ENCODE results near the gene ANO6. TPM values are rescaled to one million over a fixed set of nuclear protein-coding genes. Genes with fewer than 3 reads are reported as not detected.

ANO6 gene
- total and polyA plus RNA-seq, 2 of the 4 experiments (the other 2 are of a cell fraction) = 21.6 to 41.0 TPM

DNA sequence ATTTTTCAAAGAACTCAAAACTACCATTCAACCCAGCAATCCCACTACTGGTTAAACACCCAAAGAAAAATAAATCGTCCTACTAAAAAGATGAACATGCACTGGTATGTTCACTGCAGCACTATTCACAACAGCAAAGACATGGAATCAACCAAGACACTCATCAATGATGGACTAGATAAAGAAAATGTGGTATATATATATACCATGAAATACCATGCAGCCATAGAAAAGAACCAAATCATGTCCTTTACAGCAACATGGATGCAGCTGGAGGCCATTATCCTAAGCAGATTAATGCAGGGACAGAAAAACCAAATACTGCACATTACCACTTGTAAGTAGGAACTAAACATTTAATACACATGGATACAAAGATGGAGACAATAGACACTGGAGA lies 3.8 kb upstream of the ANO6 start:
- POLR2A ChIA-PET (ENCODE audit: unreplicated experiment) = no interaction called here
- Histone ChIP-seq H3K23ac (ENCODE audit: low read depth, low read length) (no peak overlapping the region), H3K4me1 (ENCODE audit: control insufficient read depth, insufficient read depth, low read length) (0 out of 2 replicates have a peak, but pooled peaks cover 2% of the 10 kb centered on the region), H2BK20ac (ENCODE audit: low read depth, low read length) (no peak overlapping the region), H3K79me1 (ENCODE audit: low read depth in 1 of 2, low read length in 2 of 2) (peaks cover 3 to 4% of the 10 kb centered on the region in 2 experiments; a peak in 2 of 4 replicates), H4K91ac (ENCODE audit: insufficient read depth, low read depth, low read length) (no peak overlapping the region), H2BK5ac (ENCODE audit: low read depth, low read length, poor library complexity, severe bottlenecking) (no peak overlapping the region), H3K4ac (ENCODE audit: low read depth, low read length) (no peak overlapping the region), H3K14ac (replicated peaks; ENCODE audit: low read depth, low read length) (no peak overlapping the region), H3K18ac (ENCODE audit: low read depth, low read length) (no peak overlapping the region), H3K9me1 (ENCODE audit: insufficient read depth, low read length) (peaks cover 3% of the 10 kb centered on the region), H2AFZ (replicated peaks; ENCODE audit: low read length, poor library complexity) (no peak overlapping the region), H4K20me1 (ENCODE audit: insufficient read depth, low read length) (0 out of 2 replicates have a peak, but pooled peaks cover 3% of the 10 kb centered on the region), H2BK120ac (ENCODE audit: low read depth, low read length) (no peak overlapping the region), H4K5ac (ENCODE audit: low read depth, low read length) (no peak overlapping the region), H3K9ac (ENCODE audit: low read depth, low read length) (no peak overlapping the region), H3K27ac (ENCODE audit: insufficient read depth, low read length) (no peak overlapping the region), H2BK15ac (ENCODE audit: low read depth, low read length) (no peak overlapping the region), H3K4me3 (ENCODE audit: insufficient read depth, low read depth, low read length) (no peak overlapping the region), H2AK9ac (replicated peaks; ENCODE audit: low read depth, low read length, poor library complexity) (no peak overlapping the region), H3K27me3 (ENCODE audit: control insufficient read depth, insufficient read depth, low read length) (no peaks in the 10 kb centered on the region), H3K36me3 (ENCODE audit: control insufficient read depth, insufficient read depth, low read length) (no peaks in the 10 kb centered on the region), H3K4me2 (ENCODE audit: low read depth, low read length) (no peak overlapping the region), H2AK5ac (ENCODE audit: low read depth, low read length) (no peak overlapping the region), H3K56ac (ENCODE audit: extremely low read depth, insufficient read depth, low read length) (no peak overlapping the region), H4K8ac (ENCODE audit: low read depth in 2 of 2, low read length in 2 of 2) (no peak overlapping the region), H3K9me3 (ENCODE audit: control insufficient read depth, insufficient read depth, low read length) (no peaks in the 10 kb centered on the region)
- BruUV-seq (replicated peaks) = no TSS peak
- no peak for DNase-seq
- no peak for TF ChIP-seq RCOR1 (IDR thresholded peaks at IDR 0.05; ENCODE audit: insufficient replicate concordance, low read length)
- TF ChIP-seq FOS (IDR thresholded peaks at IDR 0.05; ENCODE audit: low read depth, low read length) = no peak
- TF ChIP-seq POLR2A (IDR thresholded peaks at IDR 0.05; ENCODE audit: low read depth, low read length) = no peak
- TF ChIP-seq CHD1 (IDR thresholded peaks at IDR 0.05; ENCODE audit: low read depth, low read length) = no peak
- TF ChIP-seq, protein P1, sequence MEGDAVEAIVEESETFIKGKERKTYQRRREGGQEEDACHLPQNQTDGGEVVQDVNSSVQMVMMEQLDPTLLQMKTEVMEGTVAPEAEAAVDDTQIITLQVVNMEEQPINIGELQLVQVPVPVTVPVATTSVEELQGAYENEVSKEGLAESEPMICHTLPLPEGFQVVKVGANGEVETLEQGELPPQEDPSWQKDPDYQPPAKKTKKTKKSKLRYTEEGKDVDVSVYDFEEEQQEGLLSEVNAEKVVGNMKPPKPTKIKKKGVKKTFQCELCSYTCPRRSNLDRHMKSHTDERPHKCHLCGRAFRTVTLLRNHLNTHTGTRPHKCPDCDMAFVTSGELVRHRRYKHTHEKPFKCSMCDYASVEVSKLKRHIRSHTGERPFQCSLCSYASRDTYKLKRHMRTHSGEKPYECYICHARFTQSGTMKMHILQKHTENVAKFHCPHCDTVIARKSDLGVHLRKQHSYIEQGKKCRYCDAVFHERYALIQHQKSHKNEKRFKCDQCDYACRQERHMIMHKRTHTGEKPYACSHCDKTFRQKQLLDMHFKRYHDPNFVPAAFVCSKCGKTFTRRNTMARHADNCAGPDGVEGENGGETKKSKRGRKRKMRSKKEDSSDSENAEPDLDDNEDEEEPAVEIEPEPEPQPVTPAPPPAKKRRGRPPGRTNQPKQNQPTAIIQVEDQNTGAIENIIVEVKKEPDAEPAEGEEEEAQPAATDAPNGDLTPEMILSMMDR (conservative IDR thresholded peaks at IDR 0.05; ENCODE audit: low read depth, low read length) = no peak
- no peak for TF ChIP-seq MXI1 (IDR thresholded peaks at IDR 0.05; ENCODE audit: borderline replicate concordance, low read depth, low read length)
- no peak for TF ChIP-seq NFE2L2 (IDR thresholded peaks at IDR 0.05; ENCODE audit: low read depth, low read length)
- TF ChIP-seq, protein P2, sequence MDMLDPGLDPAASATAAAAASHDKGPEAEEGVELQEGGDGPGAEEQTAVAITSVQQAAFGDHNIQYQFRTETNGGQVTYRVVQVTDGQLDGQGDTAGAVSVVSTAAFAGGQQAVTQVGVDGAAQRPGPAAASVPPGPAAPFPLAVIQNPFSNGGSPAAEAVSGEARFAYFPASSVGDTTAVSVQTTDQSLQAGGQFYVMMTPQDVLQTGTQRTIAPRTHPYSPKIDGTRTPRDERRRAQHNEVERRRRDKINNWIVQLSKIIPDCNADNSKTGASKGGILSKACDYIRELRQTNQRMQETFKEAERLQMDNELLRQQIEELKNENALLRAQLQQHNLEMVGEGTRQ (IDR thresholded peaks at IDR 0.05; ENCODE audit: low read depth, low read length) = no peak
- TF ChIP-seq RFX5 (IDR thresholded peaks at IDR 0.05; ENCODE audit: low read depth, low read length) = no peak
- TF ChIP-seq, protein P3, sequence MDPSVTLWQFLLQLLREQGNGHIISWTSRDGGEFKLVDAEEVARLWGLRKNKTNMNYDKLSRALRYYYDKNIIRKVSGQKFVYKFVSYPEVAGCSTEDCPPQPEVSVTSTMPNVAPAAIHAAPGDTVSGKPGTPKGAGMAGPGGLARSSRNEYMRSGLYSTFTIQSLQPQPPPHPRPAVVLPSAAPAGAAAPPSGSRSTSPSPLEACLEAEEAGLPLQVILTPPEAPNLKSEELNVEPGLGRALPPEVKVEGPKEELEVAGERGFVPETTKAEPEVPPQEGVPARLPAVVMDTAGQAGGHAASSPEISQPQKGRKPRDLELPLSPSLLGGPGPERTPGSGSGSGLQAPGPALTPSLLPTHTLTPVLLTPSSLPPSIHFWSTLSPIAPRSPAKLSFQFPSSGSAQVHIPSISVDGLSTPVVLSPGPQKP (IDR thresholded peaks at IDR 0.05; ENCODE audit: borderline replicate concordance, low read depth, low read length) = no peak
- no peak for TF ChIP-seq BHLHE40 (IDR thresholded peaks at IDR 0.05; ENCODE audit: low read depth, low read length)
- no peak for TF ChIP-seq CEBPB (IDR thresholded peaks at IDR 0.05; ENCODE audit: low read depth, low read length)
- no peak for TF ChIP-seq RAD21 (IDR thresholded peaks at IDR 0.05; ENCODE audit: low read length)
- TF ChIP-seq MAFK (IDR thresholded peaks at IDR 0.05; ENCODE audit: low read depth, low read length) = no peak
- intact Hi-C loops (cut with micrococcal nuclease) (no loop called here), in situ Hi-C loops (cut with MboI; ENCODE audit: low sequenced_read_pairs) (no loop called here), dilution Hi-C loops (cut with HindIII; ENCODE audit: low sequenced_read_pairs, unreplicated experiment) (no loop called here)
- CTCF ChIA-PET = no interaction called here
- no peak for ATAC-seq (ENCODE audit: low read depth)
- WGBS, 2 experiments (ENCODE audit: extremely low coverage in 2 of 2, insufficient read length in 1 of 2) = no CpG with 5 or more reads among the region's 1 CpG

Data from IMR-90 (cell line).